ENCODE results near the gene MAFG. TPM values are rescaled to one million over a fixed set of nuclear protein-coding genes. Genes with fewer than 3 reads are reported as not detected.

Gene MAFG
- polyA plus RNA-seq, 1 donor (not counting 4 experiments of a cell fraction or from before 2014, with no cell fraction given), result 8.3 TPM

GRCh38 chr17:81888988-81889595 lies 38.4 kb downstream of the MAFG start:
- Histone ChIP-seq H3K4me2 (ENCODE audit: control insufficient read depth, extremely low read depth, insufficient read depth, low read depth, low read length) (no peak overlapping the region), H3K79me2 (ENCODE audit: control insufficient read depth, insufficient read depth, low read length) (peaks cover 65% of the 10 kb centered on the region), H3K36me3 (ENCODE audit: control insufficient read depth in 2 of 2, extremely low read depth in 1 of 2, insufficient read depth in 2 of 2, low read length in 2 of 2) (peaks cover 40 to 44% of the 10 kb centered on the region in 2 experiments), H2AFZ (ENCODE audit: control insufficient read depth, low read length) (no peak overlapping the region), H3K27ac (ENCODE audit: control insufficient read depth, insufficient read depth, low read length) (no peak overlapping the region), H3K9me1 (ENCODE audit: control insufficient read depth, extremely low read depth, insufficient read depth, low read length) (no peaks in the 10 kb centered on the region), H3K27me3 (ENCODE audit: control insufficient read depth, extremely low read depth, insufficient read depth, low read length) (no peaks in the 10 kb centered on the region), H4K20me1 (ENCODE audit: control insufficient read depth, extremely low read depth, insufficient read depth, low read length) (no peaks in the 10 kb centered on the region), H3K9me3 (ENCODE audit: control insufficient read depth, low read depth, low read length) (no peaks in the 10 kb centered on the region), H3K4me1 (ENCODE audit: control insufficient read depth, extremely low read depth, insufficient read depth, low read length) (peaks cover 13% of the 10 kb centered on the region), H3K4me3 (ENCODE audit: control insufficient read depth in 2 of 3, extremely low read depth in 1 of 3, insufficient read depth in 2 of 3, low read depth in 1 of 3, low read length in 3 of 3) (no peak overlapping the region), H3K9ac (ENCODE audit: control insufficient read depth, extremely low read depth, insufficient read depth, low read length) (no peak overlapping the region)
- no peak for TF ChIP-seq CTCF (optimal IDR thresholded peaks at IDR 0.05 in 1 of 3, IDR thresholded peaks at IDR 0.05 in 1 of 3, conservative IDR thresholded peaks at IDR 0.05 in 1 of 3; ENCODE audit: extremely low read depth in 1 of 3, insufficient read depth in 2 of 3, low read length in 3 of 3)
- no peak for TF ChIP-seq EZH2 (IDR thresholded peaks at IDR 0.05; ENCODE audit: low read length)
- DNase-seq (ENCODE audit: low read depth, low spot score), result no peak
- FAIRE-seq, result no peak
- dilution Hi-C loops (cut with MboI; ENCODE audit: extremely low pct_ligation_motif_present, low sequenced_read_pairs), result no loop called here

DNA sequence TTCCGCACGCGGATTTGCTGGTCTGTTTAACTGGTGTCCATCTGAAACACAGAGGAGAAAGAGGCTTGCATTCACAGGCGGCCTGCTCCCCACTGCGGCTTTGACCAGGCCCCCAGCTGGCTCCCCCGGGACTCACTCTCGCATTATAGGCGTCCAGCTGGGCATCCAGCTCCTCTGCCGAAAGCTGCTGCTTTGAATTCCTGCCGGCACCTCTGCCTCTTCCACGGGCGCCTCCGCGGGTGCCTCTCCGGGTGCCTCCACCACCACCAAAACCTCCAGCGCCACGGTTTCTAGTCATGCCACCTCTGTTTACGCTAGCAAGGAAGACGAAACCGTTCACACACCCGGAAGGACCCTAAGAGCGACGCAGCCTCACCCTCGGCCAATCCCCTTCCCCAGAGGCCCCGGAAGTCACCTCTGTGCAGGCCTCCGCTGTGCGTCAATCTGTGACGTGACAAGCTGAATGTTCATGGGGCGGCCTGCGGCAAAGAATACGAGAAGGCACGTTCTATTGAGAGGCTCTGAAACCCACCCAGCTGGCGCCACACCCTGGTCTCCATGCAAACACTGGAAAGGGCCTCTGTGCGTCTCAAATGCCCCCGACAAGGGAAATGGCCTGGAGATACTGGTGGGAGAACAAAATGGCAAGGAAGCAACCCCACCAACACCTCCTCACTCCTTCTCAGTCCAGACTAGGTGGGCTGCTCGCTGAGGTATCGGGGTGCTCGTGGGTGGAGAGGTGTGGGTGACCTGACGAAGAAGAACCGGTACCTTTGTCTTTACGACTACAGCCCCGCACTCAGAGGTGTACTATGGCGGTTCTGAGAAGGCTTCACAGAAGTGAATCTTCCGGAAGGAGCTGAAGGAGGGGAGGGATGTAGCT lies 39.2 kb downstream of the MAFG start:
- DNase-seq (ENCODE audit: low read depth, low spot score), result no peak
- no peak overlapping the region for H3K27ac ChIP-seq (ENCODE audit: control insufficient read depth, insufficient read depth, low read length)
- no peaks in the 10 kb centered on the region for H3K9me1 ChIP-seq (ENCODE audit: control insufficient read depth, extremely low read depth, insufficient read depth, low read length)
- no peak overlapping the region for H3K9ac ChIP-seq (ENCODE audit: control insufficient read depth, extremely low read depth, insufficient read depth, low read length)
- H4K20me1 ChIP-seq (ENCODE audit: control insufficient read depth, extremely low read depth, insufficient read depth, low read length), result no peaks in the 10 kb centered on the region
- TF ChIP-seq EZH2 (IDR thresholded peaks at IDR 0.05; ENCODE audit: low read length) (no peak), CTCF (optimal IDR thresholded peaks at IDR 0.05 in 1 of 3, IDR thresholded peaks at IDR 0.05 in 1 of 3, conservative IDR thresholded peaks at IDR 0.05 in 1 of 3; ENCODE audit: extremely low read depth in 1 of 3, insufficient read depth in 2 of 3, low read length in 3 of 3) (no peak)
- H3K27me3 ChIP-seq (ENCODE audit: control insufficient read depth, extremely low read depth, insufficient read depth, low read length), result no peaks in the 10 kb centered on the region
- no peak overlapping the region for H3K4me2 ChIP-seq (ENCODE audit: control insufficient read depth, extremely low read depth, insufficient read depth, low read depth, low read length)
- no peak overlapping the region for H3K4me3 ChIP-seq (ENCODE audit: control insufficient read depth in 2 of 3, extremely low read depth in 1 of 3, insufficient read depth in 2 of 3, low read depth in 1 of 3, low read length in 3 of 3)
- no peaks in the 10 kb centered on the region for H3K9me3 ChIP-seq (ENCODE audit: control insufficient read depth, low read depth, low read length)
- peaks cover 62% of the 10 kb centered on the region for H3K79me2 ChIP-seq (ENCODE audit: control insufficient read depth, insufficient read depth, low read length)
- no peak for FAIRE-seq
- no peak overlapping the region for H2AFZ ChIP-seq (ENCODE audit: control insufficient read depth, low read length)
- dilution Hi-C loops (cut with MboI; ENCODE audit: extremely low pct_ligation_motif_present, low sequenced_read_pairs), result no loop called here
- H3K36me3 ChIP-seq (ENCODE audit: control insufficient read depth in 2 of 2, extremely low read depth in 1 of 2, insufficient read depth in 2 of 2, low read length in 2 of 2), result peaks cover 37 to 48% of the 10 kb centered on the region in 2 experiments
- H3K4me1 ChIP-seq (ENCODE audit: control insufficient read depth, extremely low read depth, insufficient read depth, low read length), result peaks cover 13% of the 10 kb centered on the region
